Left lobe of liver (tissue), 2 donors: ENCODE measurements around the gene MISP3. TPM values are rescaled to one million over a fixed set of nuclear protein-coding genes. Genes with fewer than 3 reads are reported as not detected.
A peak's percentile ranks its signal among the peaks of the same experiment; 100 is the strongest.

ENCODE experiments used
- ATAC-seq: fragments of 200-7000 bp; cut with Tn5 transposase; one replicate; pipeline ENCODE4 v1.9.1; 2020; ENCODE audit warnings: mild to moderate bottlenecking, moderate library complexity
- DNase-seq: peaks from one replicate; pipeline ENCODE4 v3.0.0-alpha.2; 2020; ENCODE audit warnings: low spot score
- total RNA-seq: library from RNA; stranded (reverse); gene quantifications from one replicate; pipeline ENCODE4 v1.2.1, GENCODE V29; 2021
- donor health status: DM: no; HTN: no; CAD: no; lungs with moderate emphysema.
- donor health status: DM: no; HTN: yes; CAD: no.

Gene MISP3
- total RNA-seq, 1 donor from 2014 or later = 15.2 TPM

GRCh38 chr19:14101003-14101545 lies 28.5 kb downstream of the MISP3 start:
- DNase-seq (no peak), ATAC-seq (no peak)

GRCh38 chr19:14102102-14102696 lies 29.6 kb downstream of the MISP3 start:
- no peak for ATAC-seq
- DNase-seq = no peak

- no peak for DNase-seq
- ATAC-seq = no peak
Measured at GRCh38 chr19:14102756-14103155, 30.2 kb downstream of the MISP3 start.

GRCh38 chr19:14103310-14103709 lies 30.7 kb downstream of the MISP3 start:
- no peak for DNase-seq

GRCh38 chr19:14105680-14106079 lies 33.1 kb downstream of the MISP3 start:
- no peak for ATAC-seq
- DNase-seq = no peak

More at GRCh38 chr19:14103310-14103709, 30.7 kb downstream of the MISP3 start:
- ATAC-seq = no peak

- DNase-seq (no peak), ATAC-seq (no peak)
Measured at GRCh38 chr19:14106840-14107239, 34.3 kb downstream of the MISP3 start.

GRCh38 chr19:14107581-14108461 lies 35.2 kb downstream of the MISP3 start:
- ATAC-seq = peak; percentile 27
- DNase-seq = no peak

GRCh38 chr19:14110650-14111049 lies 38.1 kb downstream of the MISP3 start:
- no peak for DNase-seq
- ATAC-seq = no peak

- DNase-seq (no peak), ATAC-seq (no peak)
Measured at GRCh38 chr19:14111486-14111885, 38.9 kb downstream of the MISP3 start.

GRCh38 chr19:14112051-14112808 lies 39.6 kb downstream of the MISP3 start:
- ATAC-seq = peak; percentile 49

GRCh38 chr19:14112809-14113385 lies 40.3 kb downstream of the MISP3 start:
- ATAC-seq = peak; percentile 52
- peak; percentile 74 for DNase-seq

More at GRCh38 chr19:14112051-14112808, 39.6 kb downstream of the MISP3 start:
- DNase-seq = no peak

GRCh38 chr19:14113762-14114414 lies 41.3 kb downstream of the MISP3 start:
- ATAC-seq = peak; percentile 15
- peak; percentile 81 for DNase-seq

GRCh38 chr19:14114439-14114838 lies 41.9 kb downstream of the MISP3 start:
- DNase-seq (no peak), ATAC-seq (no peak)

GRCh38 chr19:14114854-14115253 lies 42.3 kb downstream of the MISP3 start:
- DNase-seq = peak; percentile 73

GRCh38 chr19:14115756-14116155 lies 43.2 kb downstream of the MISP3 start:
- ATAC-seq (no peak), DNase-seq (no peak)

More at GRCh38 chr19:14114854-14115253, 42.3 kb downstream of the MISP3 start:
- peak; percentile 9 for ATAC-seq

- no peak for DNase-seq
- no peak for ATAC-seq
Measured at GRCh38 chr19:14116525-14116917, 43.9 kb downstream of the MISP3 start.

- DNase-seq (peak; percentile 69), ATAC-seq (no peak)
Measured at GRCh38 chr19:14116918-14117578, 44.5 kb downstream of the MISP3 start.

- ATAC-seq = peak; percentile 81
- DNase-seq = peak; percentile 100
Measured at GRCh38 chr19:14117668-14118164, 45.1 kb downstream of the MISP3 start, which contains the start of gene PRKACA. Gene PRKACA, minus strand, starts transcription at chr19:14117762. Its CDS starts 215 bp downstream, at chr19:14117547.
